Esophagus (tissue), 2 donors: ENCODE measurements around the gene PRR12. TPM values are rescaled to one million over a fixed set of nuclear protein-coding genes. Genes with fewer than 3 reads are reported as not detected.
"Not testable (repeated sequence)": the region's sequence is repeated elsewhere in the genome, so short reads cannot be mapped to it uniquely, and the experiment has no call there.

ENCODE experiments used
- H3K27ac ChIP-seq, 2 donors: one replicate each; pipeline ENCODE4 v1.5.1; 2013; ENCODE audit warnings: low read depth in 2 of 2, mild to moderate bottlenecking in 2 of 2, inconsistent platforms in 1 of 2, low read length in 1 of 2, moderate library complexity in 1 of 2
- H3K27me3 ChIP-seq, 2 donors: one replicate each; pipeline ENCODE4 v1.6.1; 2013; ENCODE audit warnings: low read length in 2 of 2, control low read depth in 1 of 2, mild to moderate bottlenecking in 1 of 2; ENCODE audit not compliant: insufficient read depth in 2 of 2, control insufficient read depth in 1 of 2
- H3K36me3 ChIP-seq, 2 donors: one replicate each; pipeline ENCODE4 v1.6.1; 2013; ENCODE audit warnings: low read length in 1 of 2; ENCODE audit not compliant: control insufficient read depth in 2 of 2, insufficient read depth in 2 of 2
- H3K4me1 ChIP-seq, 2 donors: one replicate each; pipeline ENCODE4 v1.6.1; 2013; ENCODE audit warnings: low read length in 1 of 2; ENCODE audit not compliant: control insufficient read depth in 2 of 2, insufficient read depth in 2 of 2
- H3K4me3 ChIP-seq, 2 donors: one replicate each; pipeline ENCODE4 v1.5.1; 2013; ENCODE audit warnings: low read length in 2 of 2, mild to moderate bottlenecking in 2 of 2, low read depth in 1 of 2, moderate library complexity in 1 of 2
- H3K9me3 ChIP-seq, 2 donors: one replicate each; pipeline ENCODE4 v1.6.1; 2013; ENCODE audit warnings: mild to moderate bottlenecking in 2 of 2, low read depth in 1 of 2, low read length in 1 of 2, moderate library complexity in 1 of 2; ENCODE audit not compliant: control insufficient read depth in 2 of 2, insufficient read depth in 1 of 2
- WGBS, 2 donors: extraction: QIAGEN DNeasy Blood & Tissue Kit; methylation state at CpG; one replicate each; pipeline ENCODE4 v1.1.7; 2013; 5-methylcytosine and 5-hydroxymethylcytosine counted together
- polyA plus RNA-seq, 2 donors: library from polyadenylated mRNA; stranded (reverse); fragments of 200-250 nt; gene quantifications; one replicate each; pipeline ENCODE4 v1.2.3, GENCODE V29; 2013
- donor health status: healthy with polysubstance abuse.
- donor health status: Bipolar disorder and iron deficiency.

Gene PRR12
- polyA plus RNA-seq, 2 donors, result 4.8 to 11.2 TPM

- peaks cover 0 to 15% of the 10 kb centered on the region in 2 donors for H3K36me3 ChIP-seq
- H3K27me3 ChIP-seq, result no peaks in the 10 kb centered on the region
- no peaks in the 10 kb centered on the region for H3K9me3 ChIP-seq
- no peak overlapping the region for H3K27ac ChIP-seq
- H3K4me1 ChIP-seq, result peaks cover 0 to 5% of the 10 kb centered on the region in 2 donors
- 95 to 96% methylated on average over 11 to 12 of the region's 12 CpGs for WGBS, 2 donors
- no peak overlapping the region for H3K4me3 ChIP-seq
These were observed 18.6 kb downstream of the PRR12 start for GRCh38 chr19:49609499-49610092.

GRCh38 chr19:49613374-49613773 is 22.4 kb downstream of the PRR12 start:
- H3K9me3 ChIP-seq, result no peaks in the 10 kb centered on the region
- H3K27me3 ChIP-seq, result no peaks in the 10 kb centered on the region
- 65 to 73% methylated on average over 4 of the region's 4 CpGs for WGBS, 2 donors
- H3K4me3 ChIP-seq, result no peak overlapping the region
- H3K36me3 ChIP-seq, result peaks cover 0 to 29% of the 10 kb centered on the region in 2 donors
- H3K4me1 ChIP-seq, result peaks cover 0 to 5% of the 10 kb centered on the region in 2 donors
- H3K27ac ChIP-seq, result peak overlapping the region; percentile 48 to 72

DNA sequence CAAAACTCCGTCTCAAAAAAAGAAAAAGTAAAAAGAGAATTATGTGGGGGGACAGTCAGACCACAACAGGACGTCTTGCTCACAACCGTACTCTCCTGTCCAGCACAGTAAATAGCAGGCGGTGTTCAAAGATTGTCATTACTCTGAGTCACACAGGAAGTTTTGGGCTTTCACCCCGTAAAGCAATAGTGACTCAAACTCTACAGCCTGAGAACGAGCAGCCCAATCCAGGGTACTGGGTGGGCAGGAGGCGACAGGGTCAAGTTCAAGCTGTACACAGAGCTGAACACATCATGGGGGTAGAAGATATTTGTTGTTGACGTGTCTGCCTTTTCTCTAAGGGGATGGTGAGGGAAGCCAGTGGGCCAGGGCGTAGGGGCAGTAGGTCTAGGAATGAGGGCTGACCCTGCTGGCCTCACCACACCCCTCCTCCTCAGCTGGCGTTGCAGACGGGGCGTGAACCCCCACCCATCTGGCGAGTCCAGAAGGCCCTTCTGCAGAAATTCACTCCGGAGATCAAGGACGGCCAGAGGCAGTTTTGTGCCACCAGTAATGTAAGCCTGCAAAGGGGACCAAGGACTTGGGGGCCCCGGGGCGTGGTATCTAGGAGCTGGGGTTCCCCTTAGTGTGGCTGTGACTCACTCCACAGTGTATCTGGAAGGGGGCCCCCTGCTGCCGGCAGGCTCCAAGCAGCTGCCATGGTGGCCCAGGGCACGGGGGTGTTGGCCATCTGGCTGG is 23.3 kb downstream of the PRR12 start:
- peak overlapping the region in 1 of 2 donors; percentile 42 for H3K27ac ChIP-seq
- peaks cover 0 to 32% of the 10 kb centered on the region in 2 donors for H3K36me3 ChIP-seq
- H3K9me3 ChIP-seq, result no peaks in the 10 kb centered on the region
- no peak overlapping the region for H3K4me3 ChIP-seq
- peaks cover 0 to 5% of the 10 kb centered on the region in 2 donors for H3K4me1 ChIP-seq
- no peaks in the 10 kb centered on the region for H3K27me3 ChIP-seq
- 74 to 79% methylated on average over 19 of the region's 19 CpGs for WGBS, 2 donors

- no peaks in the 10 kb centered on the region for H3K9me3 ChIP-seq
- peaks cover 0 to 5% of the 10 kb centered on the region in 2 donors for H3K4me1 ChIP-seq
- H3K4me3 ChIP-seq, result no peak overlapping the region
- no peak overlapping the region for H3K27ac ChIP-seq
- WGBS, 2 donors, result 96 to 97% methylated on average over 22 to 23 of the region's 23 CpGs
- no peaks in the 10 kb centered on the region for H3K27me3 ChIP-seq
- H3K36me3 ChIP-seq, result peaks cover 0 to 28% of the 10 kb centered on the region in 2 donors
These were observed 24.9 kb downstream of the PRR12 start for GRCh38 chr19:49615861-49616260.

- H3K4me1 ChIP-seq, result peaks cover 0 to 5% of the 10 kb centered on the region in 2 donors
- H3K27me3 ChIP-seq, result no peaks in the 10 kb centered on the region
- H3K9me3 ChIP-seq, result no peaks in the 10 kb centered on the region
- peaks cover 3 to 32% of the 10 kb centered on the region in 2 donors for H3K36me3 ChIP-seq
- no peak overlapping the region for H3K27ac ChIP-seq
- no peak overlapping the region for H3K4me3 ChIP-seq
- 96% methylated on average over 7 of the region's 7 CpGs for WGBS, 2 donors
These were observed 25.6 kb downstream of the PRR12 start for GRCh38 chr19:49616532-49616931.

DNA sequence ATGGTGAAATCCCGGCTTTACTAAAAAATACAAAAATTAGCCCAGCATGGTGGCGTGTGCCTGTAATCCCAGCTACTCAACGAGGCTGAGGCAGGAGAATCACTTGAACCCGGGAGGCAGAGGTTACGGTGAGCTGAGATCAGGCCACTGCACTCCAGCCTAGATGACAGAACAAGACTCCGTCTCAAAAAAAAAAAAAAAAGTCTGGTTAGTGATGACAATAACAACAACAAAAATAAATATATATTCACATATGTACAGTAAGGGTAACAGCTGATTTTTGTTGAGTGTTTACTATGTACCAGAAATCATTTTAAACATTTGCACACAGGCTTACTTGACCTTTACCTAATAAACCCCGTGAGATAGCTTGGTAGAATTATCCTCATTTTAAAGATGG is 26.0 kb downstream of the PRR12 start:
- peaks cover 5 to 33% of the 10 kb centered on the region in 2 donors for H3K36me3 ChIP-seq
- H3K9me3 ChIP-seq, result no peaks in the 10 kb centered on the region
- peaks cover 0 to 5% of the 10 kb centered on the region in 2 donors for H3K4me1 ChIP-seq
- H3K27me3 ChIP-seq, result no peaks in the 10 kb centered on the region
- H3K27ac ChIP-seq, result no peak overlapping the region
- no peak overlapping the region for H3K4me3 ChIP-seq
- WGBS, 2 donors, result 93 to 94% methylated on average over 7 of the region's 7 CpGs

DNA sequence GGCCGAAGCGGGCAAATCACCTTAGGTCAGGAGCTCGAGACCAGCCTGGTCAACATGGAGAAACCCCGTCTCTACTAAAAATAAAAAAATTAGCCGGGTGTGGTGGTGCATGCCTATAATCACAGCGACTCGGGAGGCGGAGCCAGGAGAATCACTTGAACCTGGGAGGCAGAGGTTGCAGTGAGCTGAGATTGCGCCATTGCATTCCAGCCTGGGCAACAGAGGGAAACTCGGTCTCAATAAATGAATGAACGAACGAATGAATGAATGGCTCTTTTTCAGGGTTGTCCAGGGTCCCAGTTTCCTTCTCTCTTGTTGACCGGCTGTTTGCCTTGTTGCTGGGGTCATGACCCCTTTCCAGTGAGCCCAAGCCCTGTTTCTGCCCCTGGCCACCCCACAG is 26.9 kb downstream of the PRR12 start:
- WGBS, 2 donors, result 95% methylated on average over 13 of the region's 13 CpGs
- H3K27me3 ChIP-seq, H3K9me3 ChIP-seq, H3K27ac ChIP-seq, H3K4me1 ChIP-seq, H3K4me3 ChIP-seq: not testable (repeated sequence)
- H3K36me3 ChIP-seq, result peaks cover 5 to 33% of the 10 kb centered on the region in 2 donors

DNA sequence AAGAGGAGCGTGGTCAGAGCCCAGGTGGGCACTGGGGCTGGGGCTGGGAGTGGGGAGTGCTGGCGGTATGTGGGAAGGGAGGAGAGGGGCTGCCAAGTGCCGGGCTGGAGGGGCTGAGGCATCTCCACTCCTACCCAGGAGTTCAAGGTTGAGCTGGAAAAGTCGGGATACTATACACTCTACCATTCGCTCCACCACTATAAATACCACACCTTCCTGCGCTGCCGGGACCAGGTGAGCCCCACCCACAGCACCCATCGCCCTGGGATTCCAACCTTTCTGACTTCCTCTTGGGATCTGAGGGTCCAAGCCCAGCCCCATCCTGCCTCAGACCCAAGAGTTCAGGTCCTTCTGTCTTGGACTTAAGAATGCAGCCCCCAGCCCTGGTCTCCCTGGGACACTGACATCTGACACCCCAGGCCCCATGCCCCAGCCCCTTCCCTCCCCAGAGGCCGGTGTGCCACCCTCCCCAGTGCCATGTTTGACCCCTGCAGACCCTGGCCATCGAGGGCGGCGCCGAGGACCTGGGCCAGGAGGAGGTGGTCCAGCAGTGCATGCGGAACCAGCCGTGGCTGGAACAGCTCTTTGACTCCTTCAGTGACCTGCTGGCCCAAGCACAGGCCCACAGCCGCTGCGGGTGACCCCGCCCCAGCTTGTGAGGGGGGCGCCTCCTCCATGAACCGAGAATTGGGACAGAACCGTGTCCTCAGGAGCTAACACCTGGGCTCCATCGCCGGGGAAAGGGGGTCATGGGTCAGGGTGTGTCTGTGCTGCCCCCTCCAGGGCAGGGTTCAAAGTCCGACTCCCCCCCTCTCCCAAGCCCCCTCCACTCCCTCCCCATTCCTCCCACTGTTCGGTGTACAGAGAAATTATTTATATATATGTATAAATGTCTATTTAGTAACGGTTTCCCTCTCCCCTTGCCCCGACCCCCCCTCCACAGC is 34.3 kb downstream of the PRR12 start:
- no peak overlapping the region for H3K4me3 ChIP-seq
- H3K4me1 ChIP-seq, result no peaks in the 10 kb centered on the region
- H3K36me3 ChIP-seq, result peaks cover 5 to 12% of the 10 kb centered on the region in 2 donors
- H3K27me3 ChIP-seq, result no peaks in the 10 kb centered on the region
- no peaks in the 10 kb centered on the region for H3K9me3 ChIP-seq
- WGBS, 2 donors, result 82% methylated on average over 27 of the region's 27 CpGs
- H3K27ac ChIP-seq, result no peak overlapping the region

DNA sequence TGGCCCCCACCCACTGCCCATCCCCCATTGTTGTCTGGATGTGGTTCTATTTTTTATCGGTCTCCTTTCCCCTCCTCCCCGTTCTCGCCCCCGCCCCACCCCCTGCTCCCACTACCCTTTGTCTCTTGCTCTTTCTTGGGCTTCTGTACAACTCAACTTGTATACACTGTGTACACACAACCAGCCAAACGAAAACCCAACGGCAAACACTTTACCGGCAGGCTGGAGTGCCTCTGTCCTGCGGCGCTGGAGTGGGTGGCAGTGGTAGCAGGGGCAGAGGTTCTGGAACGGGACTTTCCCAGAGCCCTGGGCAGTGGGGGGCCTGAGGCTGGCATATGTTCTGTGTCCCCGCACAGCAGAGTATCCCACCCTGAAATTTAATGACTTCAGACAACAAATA is 35.2 kb downstream of the PRR12 start:
- Histone ChIP-seq H3K4me1 (peaks cover 0 to 3% of the 10 kb centered on the region in 2 donors), H3K9me3 (no peaks in the 10 kb centered on the region), H3K27ac (no peak overlapping the region), H3K4me3 (no peak overlapping the region), H3K36me3 (peaks cover 5 to 11% of the 10 kb centered on the region in 2 donors), H3K27me3 (no peaks in the 10 kb centered on the region)
- WGBS, 2 donors, result 82 to 85% methylated on average over 11 of the region's 11 CpGs
